ENCODE measurements around the gene FGF19. TPM values are rescaled to one million over a fixed set of nuclear protein-coding genes. Genes with fewer than 3 reads are reported as not detected.

FGF19 gene
- total RNA-seq, 1 experiment from 2014 or later, result not detected

DNA sequence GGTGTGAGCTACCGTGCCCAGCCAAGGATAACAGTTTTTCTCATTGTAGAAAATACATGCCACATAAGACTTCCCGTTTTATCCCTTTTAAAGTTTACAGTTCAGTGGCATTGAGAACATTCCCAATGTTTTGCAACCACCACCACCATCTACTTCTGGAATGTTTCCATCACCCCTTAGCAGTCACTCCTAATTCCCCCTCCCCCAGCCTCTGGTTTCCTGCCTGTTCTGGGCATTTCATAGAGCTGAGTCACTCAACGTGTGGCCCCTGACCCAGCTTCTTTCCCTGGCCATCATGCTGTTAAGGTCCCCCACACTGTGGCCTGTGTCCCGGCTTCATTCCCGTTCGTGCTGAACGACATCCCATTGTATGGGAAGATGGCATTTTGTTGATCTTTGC is 40.6 kb upstream of the FGF19 start:
- no peak overlapping the region for H3K4me3 ChIP-seq (ENCODE audit: low read length)
- DNase-seq (peak; percentile 86), ATAC-seq (peak; percentile 50; the same call in 1 of the 2 replicates)
- H2AFZ ChIP-seq (ENCODE audit: low read length), result no peak overlapping the region
- no peak overlapping the region for H3K9ac ChIP-seq (ENCODE audit: low read length)
- H3K27ac ChIP-seq (ENCODE audit: low read length), result no peak overlapping the region
- H3K4me2 ChIP-seq (ENCODE audit: low read length), result peak overlapping the region; percentile 42
- intact Hi-C loops (cut with micrococcal nuclease), result no loop called here
- CTCF ChIA-PET, result no interaction called here
- POLR2A ChIA-PET (ENCODE audit: unreplicated experiment), result no interaction called here
- H4K20me1 ChIP-seq (ENCODE audit: low read length), result no peaks in the 10 kb centered on the region
- H3K36me3 ChIP-seq (ENCODE audit: low read depth, low read length), result no peaks in the 10 kb centered on the region
- BruUV-seq (replicated peaks), result no TSS peak
- peaks cover 7% of the 10 kb centered on the region for H3K4me1 ChIP-seq (ENCODE audit: insufficient read depth, low read length)
- no peaks in the 10 kb centered on the region for H3K79me2 ChIP-seq (ENCODE audit: low read length)
- no peaks in the 10 kb centered on the region for H3K9me2 ChIP-seq (replicated peaks; ENCODE audit: low read length)
- no peaks in the 10 kb centered on the region for H3K27me3 ChIP-seq (ENCODE audit: low read length)
- no peaks in the 10 kb centered on the region for H3F3A ChIP-seq (ENCODE audit: low read length, unreplicated experiment)
- TF ChIP-seq, protein P1, sequence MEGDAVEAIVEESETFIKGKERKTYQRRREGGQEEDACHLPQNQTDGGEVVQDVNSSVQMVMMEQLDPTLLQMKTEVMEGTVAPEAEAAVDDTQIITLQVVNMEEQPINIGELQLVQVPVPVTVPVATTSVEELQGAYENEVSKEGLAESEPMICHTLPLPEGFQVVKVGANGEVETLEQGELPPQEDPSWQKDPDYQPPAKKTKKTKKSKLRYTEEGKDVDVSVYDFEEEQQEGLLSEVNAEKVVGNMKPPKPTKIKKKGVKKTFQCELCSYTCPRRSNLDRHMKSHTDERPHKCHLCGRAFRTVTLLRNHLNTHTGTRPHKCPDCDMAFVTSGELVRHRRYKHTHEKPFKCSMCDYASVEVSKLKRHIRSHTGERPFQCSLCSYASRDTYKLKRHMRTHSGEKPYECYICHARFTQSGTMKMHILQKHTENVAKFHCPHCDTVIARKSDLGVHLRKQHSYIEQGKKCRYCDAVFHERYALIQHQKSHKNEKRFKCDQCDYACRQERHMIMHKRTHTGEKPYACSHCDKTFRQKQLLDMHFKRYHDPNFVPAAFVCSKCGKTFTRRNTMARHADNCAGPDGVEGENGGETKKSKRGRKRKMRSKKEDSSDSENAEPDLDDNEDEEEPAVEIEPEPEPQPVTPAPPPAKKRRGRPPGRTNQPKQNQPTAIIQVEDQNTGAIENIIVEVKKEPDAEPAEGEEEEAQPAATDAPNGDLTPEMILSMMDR (conservative IDR thresholded peaks at IDR 0.05; ENCODE audit: low read depth, low read length), result no peak
- no peak for TF ChIP-seq EZH2phosphoT487 (IDR thresholded peaks at IDR 0.05; ENCODE audit: borderline replicate concordance, low read length)
- no peak for TF ChIP-seq EZH2 (IDR thresholded peaks at IDR 0.05; ENCODE audit: low read length, unreplicated experiment)
- no peaks in the 10 kb centered on the region for H3K9me3 ChIP-seq (ENCODE audit: low read length)

DNA sequence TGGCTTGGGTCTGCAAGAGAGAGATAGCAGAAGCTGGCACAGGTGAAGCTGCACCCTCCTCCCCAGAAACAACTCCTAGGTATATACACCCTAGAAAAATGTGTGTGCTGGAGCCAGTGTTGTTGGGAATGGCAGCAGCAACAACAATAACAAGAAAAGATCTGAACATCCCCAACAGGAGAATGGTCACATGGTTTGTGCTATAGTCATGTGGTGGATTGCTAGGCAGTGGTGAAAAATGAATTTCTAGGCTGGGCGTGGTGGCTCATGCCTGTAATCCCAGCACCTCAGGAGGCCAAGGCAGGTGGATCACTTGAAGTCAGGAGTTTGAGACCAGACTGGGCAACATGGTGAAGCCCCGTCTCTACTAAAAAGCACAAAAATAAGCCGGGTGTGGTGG is 31.0 kb upstream of the FGF19 start:
- DNase-seq (no peak), ATAC-seq (no peak)
- Histone ChIP-seq H3F3A (ENCODE audit: low read length, unreplicated experiment) (no peaks in the 10 kb centered on the region), H3K27me3 (ENCODE audit: low read length) (no peaks in the 10 kb centered on the region), H2AFZ (ENCODE audit: low read length) (no peak overlapping the region), H4K20me1 (ENCODE audit: low read length) (no peaks in the 10 kb centered on the region), H3K4me1 (ENCODE audit: insufficient read depth, low read length) (no peaks in the 10 kb centered on the region), H3K36me3 (ENCODE audit: low read depth, low read length) (no peaks in the 10 kb centered on the region), H3K9me3 (ENCODE audit: low read length) (peaks cover 12% of the 10 kb centered on the region; the same call in 1 of the 2 replicates), H3K4me3 (ENCODE audit: low read length) (no peak overlapping the region), H3K9ac (ENCODE audit: low read length) (no peak overlapping the region), H3K79me2 (ENCODE audit: low read length) (no peaks in the 10 kb centered on the region), H3K9me2 (replicated peaks; ENCODE audit: low read length) (no peaks in the 10 kb centered on the region), H3K4me2 (ENCODE audit: low read length) (no peak overlapping the region), H3K27ac (ENCODE audit: low read length) (no peak overlapping the region)
- ChIA-PET CTCF (no interaction called here), POLR2A (ENCODE audit: unreplicated experiment) (no interaction called here)
- TF ChIP-seq EZH2phosphoT487 (IDR thresholded peaks at IDR 0.05; ENCODE audit: borderline replicate concordance, low read length), result no peak
- TF ChIP-seq EZH2 (IDR thresholded peaks at IDR 0.05; ENCODE audit: low read length, unreplicated experiment), result no peak
- TF ChIP-seq, protein P1 (conservative IDR thresholded peaks at IDR 0.05; ENCODE audit: low read depth, low read length), result no peak
- BruUV-seq (replicated peaks), result no TSS peak
- intact Hi-C loops (cut with micrococcal nuclease), result no loop called here

DNA sequence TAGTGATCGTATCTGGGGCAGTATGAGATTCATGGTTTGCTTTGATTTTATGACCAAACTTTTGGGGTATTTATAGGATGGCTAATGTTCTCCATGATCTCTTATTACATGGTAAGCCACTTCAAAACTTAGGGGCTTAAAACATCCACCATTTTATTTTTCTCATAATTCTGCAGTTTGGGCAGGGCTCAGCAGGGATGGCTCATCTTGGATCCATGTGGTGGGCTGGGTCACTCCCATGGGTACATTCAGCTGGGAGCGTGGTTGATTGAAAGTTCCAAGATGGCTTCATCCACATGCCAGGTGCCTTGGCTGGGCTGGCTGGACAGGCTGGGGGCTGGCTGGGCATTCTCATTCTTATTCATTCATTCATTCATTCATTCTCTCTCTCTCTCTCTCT is 30.5 kb upstream of the FGF19 start:
- Histone ChIP-seq H3K27me3 (ENCODE audit: low read length) (no peaks in the 10 kb centered on the region), H3K36me3 (ENCODE audit: low read depth, low read length) (no peaks in the 10 kb centered on the region), H3K9me3 (ENCODE audit: low read length) (peaks cover 12% of the 10 kb centered on the region; the same call in 1 of the 2 replicates), H3K4me2 (ENCODE audit: low read length) (no peak overlapping the region), H3K79me2 (ENCODE audit: low read length) (no peaks in the 10 kb centered on the region), H3K9ac (ENCODE audit: low read length) (no peak overlapping the region), H2AFZ (ENCODE audit: low read length) (no peak overlapping the region), H4K20me1 (ENCODE audit: low read length) (no peaks in the 10 kb centered on the region), H3K9me2 (replicated peaks; ENCODE audit: low read length) (no peaks in the 10 kb centered on the region), H3K4me1 (ENCODE audit: insufficient read depth, low read length) (no peaks in the 10 kb centered on the region), H3K27ac (ENCODE audit: low read length) (no peak overlapping the region), H3K4me3 (ENCODE audit: low read length) (no peak overlapping the region), H3F3A (ENCODE audit: low read length, unreplicated experiment) (no peaks in the 10 kb centered on the region)
- ATAC-seq (no peak), DNase-seq (no peak)
- BruUV-seq (replicated peaks), result no TSS peak
- CTCF ChIA-PET, result no interaction called here
- POLR2A ChIA-PET (ENCODE audit: unreplicated experiment), result no interaction called here
- no peak for TF ChIP-seq EZH2 (IDR thresholded peaks at IDR 0.05; ENCODE audit: low read length, unreplicated experiment)
- no peak for TF ChIP-seq EZH2phosphoT487 (IDR thresholded peaks at IDR 0.05; ENCODE audit: borderline replicate concordance, low read length)
- TF ChIP-seq, protein P1 (conservative IDR thresholded peaks at IDR 0.05; ENCODE audit: low read depth, low read length), result no peak
- intact Hi-C loops (cut with micrococcal nuclease), result no loop called here
